IMR-90 (cell line): ENCODE results near the gene BET1L.

Source experiments
- BHLHE40 ChIP-seq: fragments of 150-350 bp; IDR thresholded peaks from 2 replicates; pipeline ENCODE4 v1.6.1; 2016; ENCODE audit warnings: mild to moderate bottlenecking, low read depth, low read length
- CEBPB ChIP-seq: IDR thresholded peaks from 2 replicates; pipeline ENCODE4 v1.6.1; 2012; ENCODE audit warnings: low read depth, low read length, improper control_type of control experiment
- FOS ChIP-seq: fragments of 150-350 bp; IDR thresholded peaks from 2 replicates; pipeline ENCODE4 v1.6.1; 2016; ENCODE audit warnings: low read depth, low read length
- MAZ ChIP-seq: IDR thresholded peaks from 2 replicates; pipeline ENCODE4 v1.6.1; 2012; ENCODE audit warnings: low read depth, mild to moderate bottlenecking, low read length, improper control_type of control experiment, moderate library complexity, borderline replicate concordance
- MXI1 ChIP-seq: IDR thresholded peaks from 2 replicates; pipeline ENCODE4 v1.6.1; 2012; ENCODE audit warnings: low read depth, mild to moderate bottlenecking, low read length, moderate library complexity, borderline replicate concordance
- POLR2A ChIP-seq: IDR thresholded peaks from 2 replicates; pipeline ENCODE4 v1.6.1; 2012; ENCODE audit warnings: mild to moderate bottlenecking, low read depth, low read length
- RFX5 ChIP-seq: IDR thresholded peaks from 2 replicates; pipeline ENCODE4 v1.8.0; 2012; ENCODE audit warnings: low read depth, mild to moderate bottlenecking, low read length, moderate library complexity
- TF ChIP-seq, protein P1 (sequence below): conservative IDR thresholded peaks from 2 replicates; pipeline ENCODE4 v1.5.1; 2012; ENCODE audit warnings: mild to moderate bottlenecking, low read depth, low read length, improper control_type of control experiment
- TF ChIP-seq, protein P2 (sequence below): fragments of 150-350 bp; IDR thresholded peaks from 2 replicates; pipeline ENCODE4 v1.6.1; 2017; ENCODE audit warnings: mild to moderate bottlenecking, antibody characterized with exemption, low read length, low read depth

DNA sequence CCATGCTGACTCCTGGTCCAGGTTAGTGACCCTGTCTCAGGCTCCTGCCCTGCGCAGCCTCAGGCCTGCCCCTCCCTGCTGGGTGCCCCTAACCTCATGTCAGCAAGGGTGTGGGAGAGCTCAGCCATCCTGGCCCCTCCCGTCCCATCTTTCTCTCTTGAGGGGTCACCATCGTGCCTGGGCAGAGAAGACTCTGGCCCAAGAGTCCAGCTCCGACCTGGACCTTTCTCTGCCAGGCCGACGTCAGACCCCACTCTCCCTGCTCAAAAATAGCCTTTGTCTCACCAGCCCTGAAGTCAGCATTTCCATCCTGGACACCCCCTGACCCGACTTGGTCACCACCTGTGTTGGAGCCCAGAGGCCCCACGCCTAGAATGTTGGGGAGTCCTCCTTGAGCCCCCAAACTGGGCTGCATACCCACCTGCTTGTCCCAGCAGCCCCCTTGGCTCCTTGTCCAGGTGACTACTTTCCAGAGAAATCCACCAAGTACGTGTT, 9.4 kb downstream of the BET1L start:
- TF ChIP-seq, protein P1, sequence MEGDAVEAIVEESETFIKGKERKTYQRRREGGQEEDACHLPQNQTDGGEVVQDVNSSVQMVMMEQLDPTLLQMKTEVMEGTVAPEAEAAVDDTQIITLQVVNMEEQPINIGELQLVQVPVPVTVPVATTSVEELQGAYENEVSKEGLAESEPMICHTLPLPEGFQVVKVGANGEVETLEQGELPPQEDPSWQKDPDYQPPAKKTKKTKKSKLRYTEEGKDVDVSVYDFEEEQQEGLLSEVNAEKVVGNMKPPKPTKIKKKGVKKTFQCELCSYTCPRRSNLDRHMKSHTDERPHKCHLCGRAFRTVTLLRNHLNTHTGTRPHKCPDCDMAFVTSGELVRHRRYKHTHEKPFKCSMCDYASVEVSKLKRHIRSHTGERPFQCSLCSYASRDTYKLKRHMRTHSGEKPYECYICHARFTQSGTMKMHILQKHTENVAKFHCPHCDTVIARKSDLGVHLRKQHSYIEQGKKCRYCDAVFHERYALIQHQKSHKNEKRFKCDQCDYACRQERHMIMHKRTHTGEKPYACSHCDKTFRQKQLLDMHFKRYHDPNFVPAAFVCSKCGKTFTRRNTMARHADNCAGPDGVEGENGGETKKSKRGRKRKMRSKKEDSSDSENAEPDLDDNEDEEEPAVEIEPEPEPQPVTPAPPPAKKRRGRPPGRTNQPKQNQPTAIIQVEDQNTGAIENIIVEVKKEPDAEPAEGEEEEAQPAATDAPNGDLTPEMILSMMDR = no peak
- TF ChIP-seq POLR2A (no peak), MXI1 (no peak), MAZ (no peak), FOS (no peak), CEBPB (no peak), RFX5 (no peak), BHLHE40 (no peak)
- TF ChIP-seq, protein P2, sequence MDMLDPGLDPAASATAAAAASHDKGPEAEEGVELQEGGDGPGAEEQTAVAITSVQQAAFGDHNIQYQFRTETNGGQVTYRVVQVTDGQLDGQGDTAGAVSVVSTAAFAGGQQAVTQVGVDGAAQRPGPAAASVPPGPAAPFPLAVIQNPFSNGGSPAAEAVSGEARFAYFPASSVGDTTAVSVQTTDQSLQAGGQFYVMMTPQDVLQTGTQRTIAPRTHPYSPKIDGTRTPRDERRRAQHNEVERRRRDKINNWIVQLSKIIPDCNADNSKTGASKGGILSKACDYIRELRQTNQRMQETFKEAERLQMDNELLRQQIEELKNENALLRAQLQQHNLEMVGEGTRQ = no peak
